OCI-LY1 (cell line): ENCODE measurements around the gene WDR36.

Source experiments
- CTCF ChIP-seq: fragments of 200-600 bp; sonication (generic), shearing (Covaris generic); IDR thresholded peaks from 2 replicates; pipeline ENCODE4 v1.5.1; 2017; ENCODE audit warnings: mild to moderate bottlenecking, antibody characterized with exemption, low read length, moderate library complexity, mixed read lengths
- EZH2 ChIP-seq: fragments of 200-600 bp; sonication (generic), shearing (Covaris generic); IDR thresholded peaks from 2 replicates; pipeline ENCODE4 v1.8.0; 2017; ENCODE audit warnings: borderline replicate concordance, mixed run types, mild to moderate bottlenecking, antibody characterized with exemption, low read length, moderate library complexity, mixed read lengths

GRCh38 chr5:111099058-111099778 lies 7.1 kb downstream of the WDR36 start:
- TF ChIP-seq CTCF, result no peak
- no peak for TF ChIP-seq EZH2
